GM12878 (cell line): ENCODE results near the gene RACK1. TPM values are rescaled to one million over a fixed set of nuclear protein-coding genes. Genes with fewer than 3 reads are reported as not detected.
A peak's percentile ranks its signal among the peaks of the same experiment; 100 is the strongest.

Experiments
- BCLAF1 ChIP-seq: fragments of 450-650 bp; IDR thresholded peaks from 2 replicates; pipeline ENCODE4 v1.6.1; 2017; ENCODE audit warnings: antibody characterized with exemption, mild to moderate bottlenecking, moderate library complexity
- CUX1 ChIP-seq: IDR thresholded peaks from 2 replicates; pipeline ENCODE4 v1.6.1; 2012; ENCODE audit warnings: improper control_type of control experiment, low read depth, low read length; ENCODE audit not compliant: insufficient replicate concordance
- ELK1 ChIP-seq: IDR thresholded peaks from 2 replicates; pipeline ENCODE4 v1.6.1; 2012; ENCODE audit warnings: low read depth, low read length, improper control_type of control experiment
- IRF3 ChIP-seq: fragments of 450-650 bp; IDR thresholded peaks from 2 replicates; pipeline ENCODE4 v1.6.1; 2014; ENCODE audit warnings: mild to moderate bottlenecking
- KAT2A ChIP-seq: conservative IDR thresholded peaks from 2 replicates; pipeline ENCODE4 v1.6.1; 2011; ENCODE audit warnings: low read depth, low read length; ENCODE audit not compliant: control insufficient read depth
- MEF2B ChIP-seq: fragments of 450-650 bp; IDR thresholded peaks from 2 replicates; pipeline ENCODE4 v1.6.1; 2018; ENCODE audit warnings: mild to moderate bottlenecking, moderate library complexity; ENCODE audit not compliant: partially characterized antibody, poor library complexity, severe bottlenecking
- MTA3 ChIP-seq: IDR thresholded peaks from 2 replicates; pipeline ENCODE4 v1.6.1; 2012; ENCODE audit warnings: low read length, inconsistent platforms, borderline replicate concordance
- NR2C2 ChIP-seq: IDR thresholded peaks from 2 replicates; pipeline ENCODE4 v1.6.1; 2011; ENCODE audit warnings: borderline replicate concordance, low read depth; ENCODE audit not compliant: control insufficient read depth, insufficient read length
- PML ChIP-seq: IDR thresholded peaks from 2 replicates; pipeline ENCODE4 v1.6.1; 2012; ENCODE audit warnings: low read length, inconsistent platforms
- POLR2AphosphoS5 ChIP-seq: IDR thresholded peaks from 2 replicates; pipeline ENCODE4 v1.6.1; 2011; ENCODE audit warnings: mild to moderate bottlenecking, low read length, inconsistent platforms
- RAD21 ChIP-seq: IDR thresholded peaks from 2 replicates; pipeline ENCODE4 v1.6.1; 2011; ENCODE audit warnings: mild to moderate bottlenecking, low read depth, low read length, moderate library complexity; ENCODE audit not compliant: insufficient read depth
- SUZ12 ChIP-seq: fragments of 200-600 bp; sonication (generic); IDR thresholded peaks from one replicate; pipeline ENCODE4 v1.6.1; 2018; ENCODE audit warnings: antibody characterized with exemption, mild to moderate bottlenecking; ENCODE audit not compliant: unreplicated experiment
- TCF3 ChIP-seq: IDR thresholded peaks from 2 replicates; pipeline ENCODE4 v1.6.1; 2012; ENCODE audit warnings: low read depth, mild to moderate bottlenecking, low read length, borderline replicate concordance; ENCODE audit not compliant: insufficient read depth
- ZBTB11 ChIP-seq: fragments of 450-650 bp; formaldehyde crosslinking; IDR thresholded peaks from 2 replicates; pipeline ENCODE4 v1.5.0; 2022; ENCODE audit warnings: mild to moderate bottlenecking, missing genetic modification characterization
- polyA plus RNA-seq, 11 experiments: library from polyadenylated mRNA; depleted of rRNA in 4 of 11; unstranded in 6 of 11; stranded (reverse) in 5 of 11; fragments of >200 nt; fragmentation: Nextera tagmentation in 4 of 11; fragmentation: Illumina TruSeq in 1 of 11; extraction: Ambion mirVana in 4 of 11; extraction: Trizol in 1 of 11; gene quantifications; 1 replicate in 1 of 11; 2 replicates in 10 of 11; pipeline versions ENCODE4 v1.2.1 to v1.2.3, GENCODE V29; 2011 to 2016; ENCODE audit warnings: inconsistent platforms in 2 of 11, missing spikeins in 2 of 11, low read depth in 1 of 11
- total RNA-seq, 4 experiments: library from RNA; depleted of rRNA in 3 of 4; stranded (reverse); fragments of >200 nt in 3 of 4; fragmentation: Illumina TruSeq in 1 of 4; extraction: Trizol in 1 of 4; gene quantifications; 2 replicates each; pipeline versions ENCODE4 v1.2.1 to v1.2.3, GENCODE V29; 2013 to 2021

Gene RACK1
- total and polyA plus RNA-seq, 10 of the 15 experiments (the other 5 are each of a cell fraction or from before 2014, with no cell fraction given): 1,365 to 6,584 (median 4,167) TPM

GRCh38 chr5:181223058-181223728 lies 20.5 kb downstream of the RACK1 start, which contains the start of gene TRIM41 (continued):
- TF ChIP-seq BCLAF1 (no peak), ZBTB11 (CRISPR knock-in tag) (0 out of 2 replicates have a peak, but pooled peaks have one; percentile 11), CUX1 (no peak), IRF3 (0 out of 2 replicates have a peak, but pooled peaks have one; percentile 16), NR2C2 (no peak), RAD21 (no peak), TCF3 (peak; percentile 84; the same call in 1 of the 2 replicates), POLR2AphosphoS5 (peak; percentile 97), MEF2B (no peak), PML (no peak), MTA3 (no peak), ELK1 (peak; percentile 84), SUZ12 (no peak), KAT2A (no peak)
